Measurements from ENCODE around the gene CPNE1. TPM values are rescaled to one million over a fixed set of nuclear protein-coding genes. Genes with fewer than 3 reads are reported as not detected.
"Not testable (repeated sequence)": the region's sequence is repeated elsewhere in the genome, so short reads cannot be mapped to it uniquely, and the experiment has no call there.

CPNE1 gene
- total RNA-seq, 1 experiment from 2014 or later = 194 TPM

DNA sequence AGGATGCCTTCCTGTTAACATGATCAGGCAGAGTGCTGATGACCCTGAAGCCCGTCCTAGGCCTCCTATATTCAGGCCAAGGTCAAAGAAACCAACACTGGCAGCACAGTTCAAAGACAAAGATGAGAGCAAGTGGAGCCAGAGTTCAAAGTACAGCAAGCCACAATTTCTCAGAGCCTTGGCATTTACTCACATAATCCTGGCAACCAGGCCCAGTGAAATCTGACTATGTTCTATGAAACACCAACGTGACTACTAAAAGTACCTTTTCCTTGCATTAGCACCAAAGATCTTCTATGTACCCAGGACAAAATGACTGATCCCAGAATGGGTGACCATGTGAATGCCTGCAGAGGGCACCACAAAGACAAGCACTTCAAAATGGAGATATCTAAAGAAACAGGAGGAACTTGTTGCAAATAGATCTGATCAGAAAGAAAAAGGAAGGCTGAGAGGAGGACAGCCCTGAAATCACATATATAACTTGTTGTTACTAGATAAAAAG is 30.6 kb upstream of the CPNE1 start:
- Mint-ChIP-seq H3K27ac (ENCODE audit: low read depth, unreplicated experiment) (peak overlapping the region; percentile 5), H3K4me1 (ENCODE audit: insufficient read depth, unreplicated experiment) (peaks cover 14% of the 10 kb centered on the region), H3K27me3 (ENCODE audit: insufficient read depth, unreplicated experiment) (no peaks in the 10 kb centered on the region), H3K4me3 (ENCODE audit: unreplicated experiment) (no peak overlapping the region), H3K36me3 (ENCODE audit: insufficient read depth, unreplicated experiment) (peaks cover 74% of the 10 kb centered on the region), H3K9me3 (ENCODE audit: unreplicated experiment) (no peaks in the 10 kb centered on the region)
- TF ChIP-seq CTCF (IDR thresholded peaks at IDR 0.05; ENCODE audit: unreplicated experiment) = no peak
- intact Hi-C loops (cut with micrococcal nuclease) = no loop called here
- DNase-seq (ENCODE audit: unreplicated experiment) = no peak
- ChIA-PET CTCF (no interaction called here), POLR2A (no interaction called here)
- no TSS peak for BruUV-seq (replicated peaks)

DNA sequence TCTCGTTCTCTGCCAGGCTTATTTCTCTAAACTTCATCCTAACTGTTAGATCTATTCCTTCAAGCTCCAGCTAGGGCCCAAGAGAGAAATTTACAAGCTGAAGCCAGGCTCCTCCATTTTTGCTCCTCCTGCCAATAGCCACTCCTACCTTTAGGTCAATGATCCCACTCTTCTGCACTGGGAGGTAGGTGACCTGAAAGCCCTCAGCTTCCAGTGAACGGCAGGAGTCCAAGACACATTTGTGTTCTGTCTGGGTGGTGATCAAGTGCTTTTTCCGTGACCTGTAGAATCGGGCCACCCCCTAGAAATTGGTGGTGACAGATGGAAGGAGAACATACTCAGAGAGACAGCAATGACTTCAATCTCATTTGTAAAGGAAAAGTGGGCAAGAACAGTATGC is 25.6 kb upstream of the CPNE1 start:
- Mint-ChIP-seq H3K4me3 (ENCODE audit: unreplicated experiment) (no peak overlapping the region), H3K4me1 (ENCODE audit: insufficient read depth, unreplicated experiment) (no peaks in the 10 kb centered on the region), H3K27me3 (ENCODE audit: insufficient read depth, unreplicated experiment) (no peaks in the 10 kb centered on the region), H3K9me3 (ENCODE audit: unreplicated experiment) (no peaks in the 10 kb centered on the region), H3K27ac (ENCODE audit: low read depth, unreplicated experiment) (no peak overlapping the region), H3K36me3 (ENCODE audit: insufficient read depth, unreplicated experiment) (peaks cover 85% of the 10 kb centered on the region)
- DNase-seq (ENCODE audit: unreplicated experiment) = no peak
- no TSS peak for BruUV-seq (replicated peaks)
- CTCF ChIA-PET = no interaction called here
- intact Hi-C loops (cut with micrococcal nuclease) = no loop called here
- POLR2A ChIA-PET = interaction anchor here (0.9 kb wide), 1 partner anchor 12 kb away, joined by 3 read pairs; no protein-coding TSS in a partner anchor
- no peak for TF ChIP-seq CTCF (IDR thresholded peaks at IDR 0.05; ENCODE audit: unreplicated experiment)

GRCh38 chr20:35686872-35687271 is 22.2 kb upstream of the CPNE1 start:
- H3K9me3 Mint-ChIP-seq (ENCODE audit: unreplicated experiment); H3K4me3 Mint-ChIP-seq (ENCODE audit: unreplicated experiment); intact Hi-C loops (cut with micrococcal nuclease); BruUV-seq (replicated peaks); H3K27me3 Mint-ChIP-seq (ENCODE audit: insufficient read depth, unreplicated experiment); DNase-seq (ENCODE audit: unreplicated experiment); H3K27ac Mint-ChIP-seq (ENCODE audit: low read depth, unreplicated experiment); H3K4me1 Mint-ChIP-seq (ENCODE audit: insufficient read depth, unreplicated experiment): not testable (repeated sequence)
- TF ChIP-seq CTCF (IDR thresholded peaks at IDR 0.05; ENCODE audit: unreplicated experiment) = peak; percentile 40
- ChIA-PET CTCF (interaction anchor here (0.6 kb wide), 1 partner anchor 749 kb away, joined by 5 read pairs; no protein-coding TSS in a partner anchor), POLR2A (interaction anchor here (0.7 to 1.8 kb wide), 2 partner anchors 13 to 24 kb away, joined by 3 to 9 read pairs; partner anchors contain the start of genes NFS1 and ROMO1)
- H3K36me3 Mint-ChIP-seq (ENCODE audit: insufficient read depth, unreplicated experiment) = peaks cover 85% of the 10 kb centered on the region

DNA sequence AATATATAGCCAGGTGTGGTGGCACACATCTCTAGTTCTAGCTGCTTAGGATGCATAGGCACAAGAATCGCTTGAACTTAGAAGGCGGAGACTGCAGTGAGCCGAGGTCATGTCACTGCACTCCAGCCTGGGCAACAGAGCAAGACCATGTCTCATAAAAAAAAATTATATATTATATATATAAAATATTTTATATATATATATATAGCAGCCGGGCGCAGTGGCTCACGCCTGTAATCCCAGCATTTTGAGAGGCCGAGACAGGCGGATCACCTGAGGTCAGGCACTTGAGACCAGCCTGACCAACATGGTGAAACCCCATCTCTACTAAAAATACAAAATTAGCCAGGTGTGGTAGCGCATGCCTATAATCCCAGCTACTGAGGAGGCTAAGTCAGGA is 20.7 kb upstream of the CPNE1 start:
- BruUV-seq (replicated peaks); intact Hi-C loops (cut with micrococcal nuclease); H3K4me1 Mint-ChIP-seq (ENCODE audit: insufficient read depth, unreplicated experiment); H3K9me3 Mint-ChIP-seq (ENCODE audit: unreplicated experiment); H3K27ac Mint-ChIP-seq (ENCODE audit: low read depth, unreplicated experiment); H3K4me3 Mint-ChIP-seq (ENCODE audit: unreplicated experiment); DNase-seq (ENCODE audit: unreplicated experiment); H3K27me3 Mint-ChIP-seq (ENCODE audit: insufficient read depth, unreplicated experiment): not testable (repeated sequence)
- ChIA-PET POLR2A (interaction anchor here (1.5 kb wide), 1 partner anchor 17 kb away, joined by 8 read pairs; no protein-coding TSS in a partner anchor), CTCF (interaction anchor here (0.9 to 1.1 kb wide), 2 partner anchors 20 to 221 kb away, joined by 4 to 5 read pairs; no protein-coding TSS in a partner anchor)
- peaks cover 71% of the 10 kb centered on the region for H3K36me3 Mint-ChIP-seq (ENCODE audit: insufficient read depth, unreplicated experiment)

Measured in MCF 10A (cell line).